ENCODE results near the gene MRPL39.

MRPL39 gene

GRCh38 chr21:25615880-25616279 is 8.6 kb upstream of the MRPL39 start:
- no peak for DNase-seq (ENCODE audit: extremely low read depth, low read depth)
- no peak overlapping the region for H3K4me3 ChIP-seq (replicated peaks; ENCODE audit: low read depth, low read length)
- TF ChIP-seq, protein P1, sequence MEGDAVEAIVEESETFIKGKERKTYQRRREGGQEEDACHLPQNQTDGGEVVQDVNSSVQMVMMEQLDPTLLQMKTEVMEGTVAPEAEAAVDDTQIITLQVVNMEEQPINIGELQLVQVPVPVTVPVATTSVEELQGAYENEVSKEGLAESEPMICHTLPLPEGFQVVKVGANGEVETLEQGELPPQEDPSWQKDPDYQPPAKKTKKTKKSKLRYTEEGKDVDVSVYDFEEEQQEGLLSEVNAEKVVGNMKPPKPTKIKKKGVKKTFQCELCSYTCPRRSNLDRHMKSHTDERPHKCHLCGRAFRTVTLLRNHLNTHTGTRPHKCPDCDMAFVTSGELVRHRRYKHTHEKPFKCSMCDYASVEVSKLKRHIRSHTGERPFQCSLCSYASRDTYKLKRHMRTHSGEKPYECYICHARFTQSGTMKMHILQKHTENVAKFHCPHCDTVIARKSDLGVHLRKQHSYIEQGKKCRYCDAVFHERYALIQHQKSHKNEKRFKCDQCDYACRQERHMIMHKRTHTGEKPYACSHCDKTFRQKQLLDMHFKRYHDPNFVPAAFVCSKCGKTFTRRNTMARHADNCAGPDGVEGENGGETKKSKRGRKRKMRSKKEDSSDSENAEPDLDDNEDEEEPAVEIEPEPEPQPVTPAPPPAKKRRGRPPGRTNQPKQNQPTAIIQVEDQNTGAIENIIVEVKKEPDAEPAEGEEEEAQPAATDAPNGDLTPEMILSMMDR (IDR thresholded peaks at IDR 0.05; ENCODE audit: low read depth, low read length, missing control alignments), result no peak

- TF ChIP-seq, protein P1 (IDR thresholded peaks at IDR 0.05; ENCODE audit: low read depth, low read length, missing control alignments), result no peak
- no peak for DNase-seq (ENCODE audit: extremely low read depth, low read depth)
These were observed 7.2 kb upstream of the MRPL39 start for GRCh38 chr21:25614441-25614840.

GRCh38 chr21:25608044-25608737 is 910 bp upstream of the MRPL39 start:
- peak overlapping the region; percentile 72 for H3K4me3 ChIP-seq (replicated peaks; ENCODE audit: low read depth, low read length)
- peak; percentile 58 for DNase-seq (ENCODE audit: extremely low read depth, low read depth)
- TF ChIP-seq, protein P1 (IDR thresholded peaks at IDR 0.05; ENCODE audit: low read depth, low read length, missing control alignments), result peak; percentile 94

More at GRCh38 chr21:25614441-25614840, 7.2 kb upstream of the MRPL39 start:
- no peak overlapping the region for H3K4me3 ChIP-seq (replicated peaks; ENCODE audit: low read depth, low read length)

DNA sequence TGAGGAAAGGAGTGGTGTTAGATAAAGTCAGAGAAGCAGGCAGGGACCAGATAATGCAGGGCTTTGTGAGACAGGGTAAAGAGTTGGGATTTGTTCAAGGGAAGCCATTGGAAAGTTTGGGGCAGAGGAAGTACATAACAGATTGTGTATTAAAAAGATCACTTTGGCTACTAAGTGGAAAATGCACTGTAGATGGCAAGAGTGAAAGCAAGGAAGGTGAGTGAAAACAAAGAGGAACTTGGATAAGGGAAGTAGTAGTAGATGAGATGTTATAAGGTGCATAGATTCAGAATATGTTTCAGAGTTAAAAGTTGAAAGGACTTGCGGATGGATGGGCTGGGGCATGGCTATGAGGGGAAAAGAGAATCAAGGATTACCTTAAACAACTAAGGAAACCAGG is 17.4 kb downstream of the MRPL39 start:
- no peak for DNase-seq (ENCODE audit: extremely low read depth, low read depth)
- no peak overlapping the region for H3K4me3 ChIP-seq (replicated peaks; ENCODE audit: low read depth, low read length)
- TF ChIP-seq, protein P1 (IDR thresholded peaks at IDR 0.05; ENCODE audit: low read depth, low read length, missing control alignments), result no peak

- no peak overlapping the region for H3K4me3 ChIP-seq (replicated peaks; ENCODE audit: low read depth, low read length)
- no peak for DNase-seq (ENCODE audit: extremely low read depth, low read depth)
- TF ChIP-seq, protein P1 (IDR thresholded peaks at IDR 0.05; ENCODE audit: low read depth, low read length, missing control alignments), result no peak
These were observed 20.5 kb downstream of the MRPL39 start for GRCh38 chr21:25586791-25587190.

GRCh38 chr21:25586326-25586725 is 21.0 kb downstream of the MRPL39 start:
- H3K4me3 ChIP-seq (replicated peaks; ENCODE audit: low read depth, low read length), result no peak overlapping the region
- no peak for DNase-seq (ENCODE audit: extremely low read depth, low read depth)
- TF ChIP-seq, protein P1 (IDR thresholded peaks at IDR 0.05; ENCODE audit: low read depth, low read length, missing control alignments), result no peak

All from HFF-Myc (cell line).